ENCODE data around the gene SFI1. TPM values are rescaled to one million over a fixed set of nuclear protein-coding genes. Genes with fewer than 3 reads are reported as not detected.

Gene SFI1
- total and polyA plus RNA-seq, 2 of the 8 experiments (the other 6 are each of a cell fraction or from before 2014, with no cell fraction given): 10.4 to 30.1 TPM

DNA sequence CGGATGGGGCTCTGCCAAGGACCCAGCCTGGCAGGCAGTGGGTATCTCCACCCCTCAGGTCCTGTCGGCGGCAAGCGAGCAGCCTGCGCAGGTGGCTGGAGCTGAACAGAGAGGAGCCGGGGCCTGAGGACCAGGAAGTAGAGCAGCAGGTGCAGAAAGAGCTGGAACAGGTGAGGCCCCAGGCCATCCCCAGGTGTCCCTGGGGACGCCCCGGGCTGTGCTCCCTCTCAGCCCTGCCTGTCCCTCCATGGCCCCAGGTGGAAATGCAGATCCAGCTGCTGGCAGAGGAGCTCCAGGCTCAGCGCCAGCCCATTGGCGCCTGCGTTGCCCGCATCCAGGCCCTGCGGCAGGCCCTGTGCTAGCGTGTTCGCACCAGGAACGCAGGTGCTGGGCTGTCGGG lies 121.7 kb downstream of the SFI1 start:
- WGBS, 2 experiments (ENCODE audit: extremely low coverage in 1 of 2, insufficient coverage in 1 of 2, insufficient read length in 1 of 2, insufficient replicate concordance in 2 of 2, low coverage in 1 of 2, low lambda C conversion rate in 2 of 2, missing lambda C conversion rate in 1 of 2): 94% methylated on average over 17 of the region's 17 CpGs; no CpG with 5 or more reads in 1 of the 2 experiments
- Histone ChIP-seq H3K14ac (ENCODE audit: insufficient read length) (no peak overlapping the region), H3K9ac (replicated peaks in 1 of 4; ENCODE audit: extremely low read depth in 1 of 4, low read depth in 3 of 4, low read length in 3 of 4) (no peak overlapping the region), H2BK12ac (ENCODE audit: low read depth, low read length) (no peak overlapping the region), H3K23ac (ENCODE audit: insufficient read length) (no peak overlapping the region), H3K23me2 (ENCODE audit: low read depth, low read length) (no peaks in the 10 kb centered on the region), H3K36me3 (ENCODE audit: control insufficient read depth in 2 of 4, insufficient read depth in 4 of 4, low read length in 3 of 4) (peaks cover 2 to 27% (median 13%) of the 10 kb centered on the region in 4 experiments; a peak in 7 of 8 replicates), H2BK15ac (ENCODE audit: low read length) (no peak overlapping the region), H4K91ac (replicated peaks; ENCODE audit: insufficient read length, low read length) (no peak overlapping the region), H3K4me1 (replicated peaks in 1 of 4; ENCODE audit: control insufficient read depth in 3 of 4, insufficient read depth in 4 of 4, low read length in 3 of 4) (no peaks in the 10 kb centered on the region; a peak in 1 of 7 replicates), H3K79me2 (ENCODE audit: control insufficient read depth in 1 of 2, insufficient read depth in 2 of 2, low read length in 2 of 2) (peaks cover 0 to 7% of the 10 kb centered on the region in 2 experiments; a peak in 1 of 4 replicates), H3K18ac (ENCODE audit: extremely low read depth, low read length) (no peak overlapping the region), H2AFZ (ENCODE audit: low read length) (no peak overlapping the region), H4K20me1 (replicated peaks in 1 of 2; ENCODE audit: control insufficient read depth in 1 of 2, insufficient read depth in 2 of 2, low read length in 2 of 2) (peaks cover 7 to 17% of the 10 kb centered on the region in 2 experiments), H2BK120ac (replicated peaks; ENCODE audit: low read depth, low read length) (no peak overlapping the region), H3K56ac (replicated peaks; ENCODE audit: insufficient read length, low read depth, low read length) (no peak overlapping the region), H4K5ac (ENCODE audit: insufficient read length, low read depth, low read length) (no peak overlapping the region), H3K4me2 (ENCODE audit: insufficient read depth in 1 of 2, low read depth in 2 of 2, low read length in 2 of 2) (no peak overlapping the region), H3K9me3 (ENCODE audit: insufficient read depth in 2 of 2, low read depth in 1 of 2, low read length in 1 of 2) (no peaks in the 10 kb centered on the region), H2BK20ac (ENCODE audit: low read length) (no peak overlapping the region), H3K4me3 (ENCODE audit: extremely low read depth in 1 of 4, insufficient read depth in 2 of 4, low read depth in 3 of 4, low read length in 4 of 4) (no peak overlapping the region), H4K8ac (ENCODE audit: extremely low read depth, insufficient read depth, low read length) (no peak overlapping the region), H2BK5ac (ENCODE audit: low read depth, low read length) (no peak overlapping the region), H3K27me3 (replicated peaks in 1 of 4; ENCODE audit: control insufficient read depth in 3 of 4, extremely low read depth in 1 of 4, insufficient read depth in 3 of 4, low read length in 3 of 4) (no peaks in the 10 kb centered on the region), H3K27ac (ENCODE audit: low read depth, low read length) (peak overlapping the region; percentile 48; the same call in 1 of the 2 replicates), H3K4ac (replicated peaks; ENCODE audit: insufficient read length, low read depth, low read length) (no peak overlapping the region), H2AK5ac (ENCODE audit: low read depth, low read length) (no peak overlapping the region), H3K79me1 (ENCODE audit: low read depth, low read length) (peaks cover 6% of the 10 kb centered on the region; the same call in 1 of the 2 replicates)
- FAIRE-seq (no peak), DNase-seq (ENCODE audit: low read depth in 1 of 2, low spot score in 2 of 2) (no peak)
- ChIA-PET POLR2A (ENCODE audit: partially characterized antibody) (interaction anchor here (0.7 to 0.9 kb wide), 3 partner anchors 10 to 129 kb away, joined by 3 to 4 read pairs (median 3); partner anchors contain the start of gene EIF4ENIF1), CTCF (ENCODE audit: partially characterized antibody) (interaction anchor here (0.9 to 1.6 kb wide), 4 partner anchors 13 to 61 kb away, joined by 3 to 5 read pairs (median 4); no protein-coding TSS in a partner anchor)
- TF ChIP-seq, protein P1, sequence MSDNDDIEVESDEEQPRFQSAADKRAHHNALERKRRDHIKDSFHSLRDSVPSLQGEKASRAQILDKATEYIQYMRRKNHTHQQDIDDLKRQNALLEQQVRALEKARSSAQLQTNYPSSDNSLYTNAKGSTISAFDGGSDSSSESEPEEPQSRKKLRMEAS (IDR thresholded peaks at IDR 0.05): no peak
- TF ChIP-seq SIN3A (conservative IDR thresholded peaks at IDR 0.05 in 1 of 2, IDR thresholded peaks at IDR 0.05 in 1 of 2; ENCODE audit: low read depth in 1 of 2, low read length in 2 of 2) (no peak), POLR2A (IDR thresholded peaks at IDR 0.05; ENCODE audit: control extremely low read depth in 1 of 2, low read depth in 2 of 2, low read length in 2 of 2) (no peak), GTF2F1 (IDR thresholded peaks at IDR 0.05; ENCODE audit: borderline replicate concordance, low read depth, low read length) (no peak), ASH2L (IDR thresholded peaks at IDR 0.05; ENCODE audit: low read length) (no peak), PHF8 (conservative IDR thresholded peaks at IDR 0.05; ENCODE audit: low read depth, low read length) (no peak), SP1 (IDR thresholded peaks at IDR 0.05; ENCODE audit: low read depth, low read length) (no peak), CBX8 (IDR thresholded peaks at IDR 0.05; ENCODE audit: borderline replicate concordance, low read depth, low read length) (no peak), NRF1 (IDR thresholded peaks at IDR 0.05; ENCODE audit: low read depth, low read length) (no peak), CHD2 (IDR thresholded peaks at IDR 0.05; ENCODE audit: low read length) (no peak), SUZ12 (IDR thresholded peaks at IDR 0.05; ENCODE audit: low read length) (no peak), CREB1 (IDR thresholded peaks at IDR 0.05) (no peak), EP300 (IDR thresholded peaks at IDR 0.05; ENCODE audit: borderline replicate concordance in 1 of 2, low read depth in 2 of 2, low read length in 2 of 2) (no peak)
- TF ChIP-seq, protein P2, sequence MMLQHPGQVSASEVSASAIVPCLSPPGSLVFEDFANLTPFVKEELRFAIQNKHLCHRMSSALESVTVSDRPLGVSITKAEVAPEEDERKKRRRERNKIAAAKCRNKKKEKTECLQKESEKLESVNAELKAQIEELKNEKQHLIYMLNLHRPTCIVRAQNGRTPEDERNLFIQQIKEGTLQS (IDR thresholded peaks at IDR 0.05; ENCODE audit: insufficient read depth, low read depth, low read length): no peak
